SK-N-SH (cell line): Measurements from ENCODE around the gene KMT2B. TPM values are rescaled to one million over a fixed set of nuclear protein-coding genes. Genes with fewer than 3 reads are reported as not detected.
A peak's percentile ranks its signal among the peaks of the same experiment; 100 is the strongest.

Experiments
- CTCF ChIA-PET: fragments of 300-600, 350-600 bp; formaldehyde crosslinking; extraction: SDS; loops from one replicate; lab custom pipeline; 2021; lab: Yijun Ruan, JAX
- POLR2A ChIA-PET: fragments of 350-600 bp; sonication (Branson Sonifier 250); formaldehyde crosslinking; extraction: SDS; loops from one replicate; lab custom pipeline; 2020; ENCODE audit warnings: antibody characterized with exemption, inconsistent platforms; lab: Yijun Ruan, JAX
- DNase-seq: peaks from one replicate; pipeline ENCODE4 v3.0.0; 2012
- H2AFZ ChIP-seq: fragments of 200-600 bp; sonication (generic); 2 replicates; pipeline ENCODE4 v1.8.1; 2016; ENCODE audit warnings: antibody characterized with exemption, mild to moderate bottlenecking, low read depth
- H3F3A ChIP-seq: fragments of 200-600 bp; sonication (generic); replicated peaks from 2 replicates; pipeline ENCODE3; 2016; ENCODE audit warnings: antibody characterized with exemption, mild to moderate bottlenecking; ENCODE audit not compliant: insufficient read depth
- H3K27ac ChIP-seq, 2 experiments: fragments of 200-500 bp in 1 of 2; fragments of 200-600 bp in 1 of 2; sonication (Bioruptor generic) in 1 of 2; sonication (generic), shearing (Covaris generic) in 1 of 2; 2 replicates each; pipeline versions ENCODE4 v1.5.1 to v1.6.1; 2014 to 2016; ENCODE audit warnings: low read depth in 2 of 2, inconsistent platforms in 1 of 2, low read length in 1 of 2, mild to moderate bottlenecking in 1 of 2, mixed read lengths in 1 of 2
- H3K27me3 ChIP-seq: fragments of 200-600 bp; sonication (generic), shearing (Covaris generic); 2 replicates; pipeline ENCODE4 v1.6.1; 2016; ENCODE audit warnings: mixed run types; ENCODE audit not compliant: insufficient read depth
- H3K36me3 ChIP-seq, 2 experiments: fragments of 200-500 bp in 1 of 2; fragments of 200-600 bp in 1 of 2; sonication (Bioruptor generic) in 1 of 2; sonication (generic) in 1 of 2; replicated peaks in 1 of 2; 2 replicates each; pipeline versions ENCODE3 to v1.5.1; 2014 to 2016; ENCODE audit warnings: low read length in 1 of 2, mild to moderate bottlenecking in 1 of 2; ENCODE audit not compliant: insufficient read depth in 2 of 2, control insufficient read depth in 1 of 2
- H3K4me1 ChIP-seq, 2 experiments: fragments of 200-500 bp in 1 of 2; fragments of 200-600 bp in 1 of 2; sonication (Bioruptor generic) in 1 of 2; sonication (generic), shearing (Covaris generic) in 1 of 2; 2 replicates each; pipeline versions ENCODE4 v1.5.1 to v1.6.1; 2014 to 2016; ENCODE audit warnings: low read depth in 1 of 2, low read length in 1 of 2, mixed run types in 1 of 2; ENCODE audit not compliant: insufficient read depth in 2 of 2, control insufficient read depth in 1 of 2
- H3K4me2 ChIP-seq: fragments of 200-600 bp; sonication (generic), shearing (Covaris generic); 2 replicates; pipeline ENCODE4 v1.6.1; 2017; ENCODE audit warnings: mixed run types
- H3K4me3 ChIP-seq, 2 experiments: fragments of 200-500 bp in 1 of 2; fragments of 200-600 bp in 1 of 2; sonication (Bioruptor generic) in 1 of 2; sonication (generic), shearing (Covaris generic) in 1 of 2; 2 replicates each; pipeline versions ENCODE4 v1.5.1 to v1.8.1; 2014 to 2016; ENCODE audit warnings: low read depth in 2 of 2, inconsistent platforms in 1 of 2, low read length in 1 of 2, mild to moderate bottlenecking in 1 of 2, mixed read lengths in 1 of 2, moderate library complexity in 1 of 2
- H3K79me2 ChIP-seq: fragments of 200-600 bp; sonication (generic); 2 replicates; pipeline ENCODE4 v1.8.1; 2017; ENCODE audit warnings: mild to moderate bottlenecking; ENCODE audit not compliant: insufficient read depth
- H3K9ac ChIP-seq: fragments of 200-600 bp; sonication (generic); 2 replicates; pipeline ENCODE4 v1.6.1; 2017; ENCODE audit warnings: mixed run types
- H3K9me2 ChIP-seq: fragments of 200-600 bp; sonication (generic); 2 replicates; pipeline ENCODE4 v1.6.1; 2017; ENCODE audit warnings: mixed run types
- H3K9me3 ChIP-seq: fragments of 200-600 bp; sonication (generic); 2 replicates; pipeline ENCODE4 v1.6.1; 2017; ENCODE audit warnings: mixed run types, mild to moderate bottlenecking, moderate library complexity
- H4K20me1 ChIP-seq: fragments of 200-600 bp; sonication (generic); 2 replicates; pipeline ENCODE4 v1.6.1; 2017; ENCODE audit warnings: mild to moderate bottlenecking, mixed run types; ENCODE audit not compliant: insufficient read depth
- FOSL2 ChIP-seq: IDR thresholded peaks from 2 replicates; pipeline ENCODE4 v1.4.0; 2012; ENCODE audit warnings: low read depth, mild to moderate bottlenecking, moderate library complexity, borderline replicate concordance
- FOXJ3 ChIP-seq: sonication (generic); formaldehyde crosslinking; IDR thresholded peaks from 2 replicates; pipeline ENCODE4 v1.5.1; 2020; ENCODE audit warnings: mild to moderate bottlenecking, missing genetic modification reagents
- MEF2A ChIP-seq: IDR thresholded peaks from 2 replicates; pipeline ENCODE4 v1.4.0; 2012; ENCODE audit warnings: low read depth, borderline replicate concordance
- PBX3 ChIP-seq: IDR thresholded peaks from 2 replicates; pipeline ENCODE4; 2012
- USF2 ChIP-seq: fragments of 150-350 bp; IDR thresholded peaks from 2 replicates; pipeline ENCODE4 v1.6.1; 2017; ENCODE audit warnings: antibody characterized with exemption, low read length, low read depth, borderline replicate concordance
- ZBTB33 ChIP-seq: IDR thresholded peaks from 2 replicates; pipeline ENCODE4 v1.4.0; 2012; ENCODE audit warnings: low read depth, borderline replicate concordance
- WGBS: methylation state at CpG from one replicate; pipeline ENCODE4 v1.1.6; 2017; ENCODE audit warnings: low lambda C conversion rate; 5-methylcytosine and 5-hydroxymethylcytosine counted together
- polyA plus RNA-seq, 3 experiments: library from polyadenylated mRNA; depleted of rRNA; stranded (reverse); fragments of >200 nt; gene quantifications; 2 replicates each; pipeline ENCODE4 v1.2.3, GENCODE V29; 2012

The KMT2B gene
- polyA plus RNA-seq, 1 of the 3 experiments (the other 2 are of a cell fraction): 29.2 TPM

GRCh38 chr19:35760711-35761349 lies 43.0 kb downstream of the KMT2B start:
- peaks cover 7 to 19% of the 10 kb centered on the region in 2 experiments; a peak in 3 of 4 replicates for H3K4me1 ChIP-seq
- POLR2A ChIA-PET: no interaction called here
- no peak overlapping the region for H3K27ac ChIP-seq
- H4K20me1 ChIP-seq: peaks cover 4% of the 10 kb centered on the region
- no peak for TF ChIP-seq PBX3
- TF ChIP-seq FOSL2: peak; percentile 21; the same call in 1 of the 2 replicates
- 89% methylated on average over 4 of the region's 4 CpGs for WGBS
- H3F3A ChIP-seq: peaks cover 10% of the 10 kb centered on the region
- H3K4me2 ChIP-seq: no peak overlapping the region
- H3K79me2 ChIP-seq: peaks cover 27% of the 10 kb centered on the region
- H3K9ac ChIP-seq: no peak overlapping the region
- H3K27me3 ChIP-seq: no peaks in the 10 kb centered on the region
- DNase-seq: no peak
- H2AFZ ChIP-seq: no peak overlapping the region
- H3K9me3 ChIP-seq: no peaks in the 10 kb centered on the region
- CTCF ChIA-PET: interaction anchor here (1.3 kb wide), 1 partner anchor 20 kb away, joined by 4 read pairs; no protein-coding TSS in a partner anchor
- H3K9me2 ChIP-seq: no peaks in the 10 kb centered on the region
- H3K4me3 ChIP-seq: no peak overlapping the region
- H3K36me3 ChIP-seq: peaks cover 5 to 28% of the 10 kb centered on the region in 2 experiments

GRCh38 chr19:35764432-35765315 lies 46.9 kb downstream of the KMT2B start:
- Histone ChIP-seq H3K4me1 (peaks cover 0 to 2% of the 10 kb centered on the region in 2 experiments; a peak in 1 of 4 replicates), H3F3A (no peaks in the 10 kb centered on the region), H3K36me3 (peaks cover 9 to 28% of the 10 kb centered on the region in 2 experiments), H3K9me3 (no peaks in the 10 kb centered on the region), H2AFZ (no peak overlapping the region), H3K9me2 (no peaks in the 10 kb centered on the region), H4K20me1 (no peaks in the 10 kb centered on the region), H3K79me2 (peaks cover 13% of the 10 kb centered on the region), H3K9ac (no peak overlapping the region), H3K4me2 (no peak overlapping the region), H3K27ac (no peak overlapping the region), H3K4me3 (no peak overlapping the region), H3K27me3 (no peaks in the 10 kb centered on the region)
- no peak for DNase-seq
- CTCF ChIA-PET: interaction anchor here (1.1 kb wide), 1 partner anchor 11 kb away, joined by 3 read pairs; no protein-coding TSS in a partner anchor
- 94% methylated on average over 17 of the region's 17 CpGs for WGBS
- POLR2A ChIA-PET: interaction anchor here (1.0 to 1.5 kb wide), 3 partner anchors 8 to 24 kb away, joined by 3 read pairs; partner anchors contain the start of genes PSENEN and U2AF1L4
- TF ChIP-seq MEF2A: no peak
- no peak for TF ChIP-seq ZBTB33
- no peak for TF ChIP-seq USF2
- TF ChIP-seq PBX3: no peak
- TF ChIP-seq FOXJ3: no peak
